HEK293 (cell line): ENCODE data around the gene EZH2.

Experiments used
- CTCF ChIA-PET: fragments of 350-600 bp; formaldehyde crosslinking; extraction: SDS; loops from one replicate; lab custom pipeline; 2021; ENCODE audit warnings: antibody characterized with exemption; lab: Yijun Ruan, JAX
- POLR2A ChIA-PET: fragments of 300-600 bp; formaldehyde crosslinking; extraction: SDS; loops from one replicate; lab custom pipeline; 2020; ENCODE audit warnings: antibody characterized with exemption, inconsistent platforms; lab: Yijun Ruan, JAX
- H3K27ac ChIP-seq: fragments of 200-500 bp; sonication (Bioruptor generic); 2 replicates; pipeline ENCODE4 v1.5.1; 2014; ENCODE audit warnings: low read depth, low read length, control low read depth, inconsistent platforms; ENCODE audit errors: extremely low read depth
- H3K36me3 ChIP-seq, 2 experiments: fragments of 200-500 bp in 1 of 2; sonication (Bioruptor generic) in 1 of 2; 1 replicate in 1 of 2; 2 replicates in 1 of 2; pipeline ENCODE4 v1.5.1; 2014 to 2017; ENCODE audit warnings: inconsistent platforms in 2 of 2, low read length in 2 of 2; ENCODE audit not compliant: control insufficient read depth in 2 of 2, insufficient read depth in 1 of 2
- H3K4me1 ChIP-seq: fragments of 200-500 bp; sonication (Bioruptor generic); 2 replicates; pipeline ENCODE4 v1.5.1; 2014; ENCODE audit warnings: mild to moderate bottlenecking, low read length, inconsistent platforms; ENCODE audit not compliant: control insufficient read depth, insufficient read depth
- H3K4me3 ChIP-seq: 2 replicates; pipeline ENCODE4 v1.5.1; 2011; ENCODE audit warnings: low read depth, mild to moderate bottlenecking, control low read depth, low read length, moderate library complexity
- H3K9me3 ChIP-seq: fragments of 200-500 bp; sonication (Bioruptor generic); 2 replicates; pipeline ENCODE4 v1.5.1; 2014; ENCODE audit warnings: low read depth, low read length, inconsistent platforms; ENCODE audit not compliant: control insufficient read depth, insufficient read depth
- EGR2 ChIP-seq: fragments of 450-650 bp; formaldehyde crosslinking; IDR thresholded peaks from 2 replicates; pipeline ENCODE4 v1.5.1; 2016; ENCODE audit warnings: low read depth, missing biosample characterization, missing genetic modification characterization
- MEIS1 ChIP-seq: sonication (generic); formaldehyde crosslinking; IDR thresholded peaks from 2 replicates; pipeline ENCODE4 v1.8.1; 2022; ENCODE audit warnings: missing genetic modification reagents, mild to moderate bottlenecking, borderline replicate concordance
- SCRT1 ChIP-seq: fragments of 450-650 bp; formaldehyde crosslinking; IDR thresholded peaks from 2 replicates; pipeline ENCODE4 v1.5.1; 2016; ENCODE audit warnings: missing biosample characterization, missing genetic modification characterization, borderline replicate concordance
- SETDB1 ChIP-seq: IDR thresholded peaks from one replicate; pipeline ENCODE4 v1.6.1; 2017; ENCODE audit warnings: mild to moderate bottlenecking, low read length, moderate library complexity, mixed read lengths; ENCODE audit not compliant: insufficient read length
- TSHZ1 ChIP-seq: fragments of 450-650 bp; formaldehyde crosslinking; IDR thresholded peaks from 2 replicates; pipeline ENCODE4 v1.5.1; 2016; ENCODE audit warnings: missing biosample characterization, missing genetic modification characterization, borderline replicate concordance
- ZNF175 ChIP-seq: fragments of 450-650 bp; formaldehyde crosslinking; IDR thresholded peaks from 2 replicates; pipeline ENCODE4 v1.5.1; 2016; ENCODE audit warnings: missing biosample characterization, missing genetic modification characterization
- ZNF19 ChIP-seq: fragments of 450-650 bp; formaldehyde crosslinking; IDR thresholded peaks from 2 replicates; pipeline ENCODE4; 2016; ENCODE audit warnings: missing biosample characterization, missing genetic modification characterization, low read depth
- ZNF2 ChIP-seq: fragments of 450-650 bp; formaldehyde crosslinking; IDR thresholded peaks from 2 replicates; pipeline ENCODE4 v1.5.1; 2016; ENCODE audit warnings: missing biosample characterization, missing genetic modification characterization
- ZNF324 ChIP-seq: fragments of 450-650 bp; formaldehyde crosslinking; IDR thresholded peaks from 2 replicates; pipeline ENCODE4 v1.5.1; 2016; ENCODE audit warnings: missing biosample characterization, missing genetic modification characterization
- ZNF398 ChIP-seq: fragments of 450-650 bp; formaldehyde crosslinking; IDR thresholded peaks from 2 replicates; pipeline ENCODE4 v1.5.1; 2017; ENCODE audit warnings: missing biosample characterization, missing genetic modification characterization
- ZNF433 ChIP-seq: fragments of 450-650 bp; formaldehyde crosslinking; IDR thresholded peaks from 2 replicates; pipeline ENCODE4 v1.5.1; 2016; ENCODE audit warnings: missing biosample characterization, missing genetic modification characterization, low read depth
- ZNF514 ChIP-seq: fragments of 450-650 bp; formaldehyde crosslinking; IDR thresholded peaks from 2 replicates; pipeline ENCODE4 v1.5.1; 2016; ENCODE audit warnings: missing biosample characterization, missing genetic modification characterization
- ZNF571 ChIP-seq: fragments of 450-650 bp; formaldehyde crosslinking; IDR thresholded peaks from 2 replicates; pipeline ENCODE4 v1.5.0; 2017; ENCODE audit warnings: missing biosample characterization, missing genetic modification characterization
- ZNF777 ChIP-seq: fragments of 450-650 bp; formaldehyde crosslinking; IDR thresholded peaks from 2 replicates; pipeline ENCODE4 v1.5.1; 2017; ENCODE audit warnings: missing biosample characterization, missing genetic modification characterization, borderline replicate concordance
- ZNF837 ChIP-seq: fragments of 450-650 bp; formaldehyde crosslinking; IDR thresholded peaks from 2 replicates; pipeline ENCODE4 v1.5.1; 2016; ENCODE audit warnings: missing biosample characterization, missing genetic modification characterization
- TF ChIP-seq, protein P1 (sequence below): fragments of 450-650 bp; formaldehyde crosslinking; IDR thresholded peaks from 2 replicates; pipeline ENCODE4 v1.5.1; 2017; ENCODE audit warnings: missing biosample characterization, missing genetic modification characterization
- TF ChIP-seq, protein P2 (sequence below): fragments of 450-650 bp; formaldehyde crosslinking; IDR thresholded peaks from 2 replicates; pipeline ENCODE4 v1.5.1; 2017; ENCODE audit warnings: missing biosample characterization, missing genetic modification characterization

Gene EZH2

GRCh38 chr7:148763622-148764021 is 120.5 kb downstream of the EZH2 start:
- Histone ChIP-seq H3K27ac (no peak overlapping the region), H3K4me3 (no peak overlapping the region), H3K36me3 (peaks cover 0 to 57% of the 10 kb centered on the region in 2 experiments; a peak in 2 of 3 replicates), H3K4me1 (no peaks in the 10 kb centered on the region), H3K9me3 (no peaks in the 10 kb centered on the region)
- ChIA-PET CTCF (interaction anchor here (0.6 to 0.7 kb wide), 2 partner anchors 35 to 90 kb away, joined by 3 to 7 read pairs; no protein-coding TSS in a partner anchor), POLR2A (no interaction called here)
- TF ChIP-seq ZNF837 (no peak), SCRT1 (no peak), ZNF398 (tag by site-specific recombination) (no peak), ZNF514 (tag by site-specific recombination) (no peak), TSHZ1 (tag by site-specific recombination) (no peak), ZNF324 (tag by site-specific recombination) (no peak), ZNF571 (no peak), MEIS1 (CRISPR knock-in tag) (no peak), ZNF433 (tag by site-specific recombination) (no peak), ZNF19 (tag by site-specific recombination) (no peak), ZNF777 (no peak), ZNF175 (tag by site-specific recombination) (no peak), ZNF2 (tag by site-specific recombination) (no peak), EGR2 (no peak), SETDB1 (no peak)
- TF ChIP-seq, protein P1, sequence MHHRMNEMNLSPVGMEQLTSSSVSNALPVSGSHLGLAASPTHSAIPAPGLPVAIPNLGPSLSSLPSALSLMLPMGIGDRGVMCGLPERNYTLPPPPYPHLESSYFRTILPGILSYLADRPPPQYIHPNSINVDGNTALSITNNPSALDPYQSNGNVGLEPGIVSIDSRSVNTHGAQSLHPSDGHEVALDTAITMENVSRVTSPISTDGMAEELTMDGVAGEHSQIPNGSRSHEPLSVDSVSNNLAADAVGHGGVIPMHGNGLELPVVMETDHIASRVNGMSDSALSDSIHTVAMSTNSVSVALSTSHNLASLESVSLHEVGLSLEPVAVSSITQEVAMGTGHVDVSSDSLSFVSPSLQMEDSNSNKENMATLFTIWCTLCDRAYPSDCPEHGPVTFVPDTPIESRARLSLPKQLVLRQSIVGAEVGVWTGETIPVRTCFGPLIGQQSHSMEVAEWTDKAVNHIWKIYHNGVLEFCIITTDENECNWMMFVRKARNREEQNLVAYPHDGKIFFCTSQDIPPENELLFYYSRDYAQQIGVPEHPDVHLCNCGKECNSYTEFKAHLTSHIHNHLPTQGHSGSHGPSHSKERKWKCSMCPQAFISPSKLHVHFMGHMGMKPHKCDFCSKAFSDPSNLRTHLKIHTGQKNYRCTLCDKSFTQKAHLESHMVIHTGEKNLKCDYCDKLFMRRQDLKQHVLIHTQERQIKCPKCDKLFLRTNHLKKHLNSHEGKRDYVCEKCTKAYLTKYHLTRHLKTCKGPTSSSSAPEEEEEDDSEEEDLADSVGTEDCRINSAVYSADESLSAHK (tag by site-specific recombination), result no peak
- TF ChIP-seq, protein P2, sequence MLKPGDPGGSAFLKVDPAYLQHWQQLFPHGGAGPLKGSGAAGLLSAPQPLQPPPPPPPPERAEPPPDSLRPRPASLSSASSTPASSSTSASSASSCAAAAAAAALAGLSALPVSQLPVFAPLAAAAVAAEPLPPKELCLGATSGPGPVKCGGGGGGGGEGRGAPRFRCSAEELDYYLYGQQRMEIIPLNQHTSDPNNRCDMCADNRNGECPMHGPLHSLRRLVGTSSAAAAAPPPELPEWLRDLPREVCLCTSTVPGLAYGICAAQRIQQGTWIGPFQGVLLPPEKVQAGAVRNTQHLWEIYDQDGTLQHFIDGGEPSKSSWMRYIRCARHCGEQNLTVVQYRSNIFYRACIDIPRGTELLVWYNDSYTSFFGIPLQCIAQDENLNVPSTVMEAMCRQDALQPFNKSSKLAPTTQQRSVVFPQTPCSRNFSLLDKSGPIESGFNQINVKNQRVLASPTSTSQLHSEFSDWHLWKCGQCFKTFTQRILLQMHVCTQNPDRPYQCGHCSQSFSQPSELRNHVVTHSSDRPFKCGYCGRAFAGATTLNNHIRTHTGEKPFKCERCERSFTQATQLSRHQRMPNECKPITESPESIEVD (tag by site-specific recombination), result no peak
- TF ChIP-seq, all 188 proteins: peak for 0
